Activated CD8-positive, alpha-beta memory T cell treated with anti-CD3 and anti-CD28 coated beads for 24 hours (primary cell): Measurements from ENCODE around the gene CCNC.

Experiments used
- DNase-seq: peaks from one replicate; pipeline ENCODE4 v3.0.0-alpha.2; 2020

CCNC gene

DNA sequence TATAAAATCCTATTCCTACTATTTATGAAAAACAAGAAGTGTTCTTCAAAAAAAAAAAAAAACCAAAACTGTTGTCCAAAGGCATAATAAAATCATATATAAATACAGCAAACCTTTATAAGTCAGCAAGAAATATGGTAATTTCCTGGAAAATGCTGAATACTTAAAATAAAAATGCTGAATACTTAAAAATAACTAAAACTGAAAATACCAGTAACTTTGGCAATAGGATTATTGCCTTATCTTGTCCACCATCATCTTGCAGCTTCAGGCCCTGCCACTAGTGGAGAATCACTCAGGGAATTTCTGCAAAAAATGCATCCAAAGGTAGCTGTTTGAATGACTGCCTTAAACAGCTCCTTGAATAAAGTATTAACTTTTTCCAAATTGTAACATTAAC, 24.5 kb downstream of the CCNC start:
- DNase-seq = no peak

DNA sequence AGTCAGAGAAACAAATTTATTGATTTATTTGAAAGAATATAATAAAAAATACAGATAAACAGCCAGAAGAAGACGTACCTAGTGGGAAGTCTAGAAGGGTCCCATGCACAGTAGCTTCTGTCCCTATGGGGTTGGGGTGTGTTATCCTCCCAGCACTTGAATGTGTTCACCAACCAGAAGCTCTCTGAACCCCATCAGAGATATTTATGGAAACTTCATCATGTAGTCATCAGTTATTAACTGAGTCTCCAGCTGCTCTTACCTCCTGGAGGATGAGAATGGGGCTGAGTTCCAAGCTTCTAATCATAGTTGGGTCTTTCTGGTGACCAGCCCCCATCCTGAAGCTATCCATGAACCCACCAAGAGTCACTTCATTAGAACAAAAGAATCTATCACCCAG, 37.8 kb downstream of the CCNC start:
- DNase-seq = no peak

DNA sequence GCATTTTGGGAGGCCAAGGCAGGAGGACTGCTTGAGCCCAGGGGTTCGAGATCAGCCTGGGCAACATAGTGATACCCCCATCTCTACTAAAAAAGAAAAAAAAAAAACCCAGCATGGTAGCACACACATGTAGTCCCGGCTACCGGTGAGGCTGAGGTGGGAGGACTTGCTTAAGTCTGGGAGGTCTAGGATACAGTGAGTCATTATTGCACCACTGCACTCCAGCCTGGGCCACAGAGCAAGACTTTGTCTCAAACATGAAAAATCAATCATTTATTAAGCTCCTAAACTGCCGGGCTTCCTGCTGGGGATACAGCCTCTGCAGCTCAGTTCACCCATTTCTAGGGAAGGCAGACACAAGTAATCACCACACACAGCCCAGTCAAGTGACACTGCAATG, 45.9 kb downstream of the CCNC start:
- no peak for DNase-seq

DNA sequence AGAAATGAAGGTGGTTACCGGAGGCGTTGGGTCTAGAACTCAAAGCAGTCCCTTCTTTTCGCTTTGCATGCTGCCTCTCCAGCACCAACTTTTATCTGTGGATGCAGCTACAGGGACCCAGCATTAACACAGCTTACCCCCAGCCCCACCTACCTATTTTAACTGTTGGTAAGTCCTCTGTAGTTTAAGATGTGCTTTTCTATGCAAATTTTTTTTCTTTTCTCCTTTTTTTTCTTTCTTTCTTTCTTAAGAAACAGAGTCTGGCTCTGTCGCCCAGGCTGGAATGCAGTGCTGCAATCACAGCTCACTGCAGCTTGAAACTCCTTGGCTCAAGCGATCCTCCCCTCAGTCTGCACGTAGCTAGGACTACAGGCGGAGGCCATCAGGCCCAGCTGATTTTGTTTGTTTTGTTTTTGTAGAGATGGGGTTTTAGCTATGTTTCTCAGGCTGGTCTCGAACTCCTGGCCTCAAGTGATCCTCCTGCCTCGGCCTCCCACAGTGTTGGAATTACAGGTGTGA, 46.8 kb downstream of the CCNC start:
- DNase-seq = no peak

DNA sequence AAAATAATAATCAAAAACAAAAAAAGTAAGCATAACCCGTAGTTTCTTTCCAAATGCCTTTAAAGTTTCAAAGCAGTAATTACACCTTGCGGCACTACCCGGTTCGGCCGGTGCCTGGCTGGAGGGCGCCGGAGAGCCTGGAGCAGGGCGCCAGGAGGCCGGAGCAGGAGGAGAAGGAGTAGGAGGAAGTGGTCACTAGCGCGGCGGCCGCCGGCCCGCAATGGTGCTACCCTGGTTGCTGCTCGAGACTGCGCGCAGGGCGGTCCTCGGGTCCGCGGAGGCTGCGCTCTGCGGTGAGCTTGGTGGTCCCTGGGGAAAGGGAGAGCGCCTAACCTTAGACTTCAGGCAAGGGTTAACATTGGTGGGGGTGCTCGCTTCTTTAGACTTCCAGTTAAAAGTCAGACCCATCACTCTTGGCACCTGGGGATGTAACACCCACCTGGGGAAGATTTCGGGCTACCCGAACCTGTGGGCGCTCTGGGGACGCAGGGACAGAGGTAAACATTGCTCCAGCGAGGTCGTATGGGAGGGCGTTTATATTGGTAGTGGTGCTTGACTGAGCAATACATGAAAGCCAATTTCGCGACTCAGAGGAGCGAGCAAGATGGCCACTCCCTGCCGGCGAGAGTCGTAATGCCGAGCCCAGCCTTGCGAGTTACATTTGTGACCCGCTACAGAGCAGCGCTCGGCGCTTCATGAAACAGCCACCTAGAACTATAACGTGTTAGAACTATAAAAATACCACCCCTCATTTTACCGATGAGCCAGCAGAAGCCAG, 47.4 kb downstream of the CCNC start:
- DNase-seq = peak; percentile 90

- DNase-seq = no peak
These were observed 49.0 kb downstream of the CCNC start for GRCh38 chr6:99519446-99519845.

DNA sequence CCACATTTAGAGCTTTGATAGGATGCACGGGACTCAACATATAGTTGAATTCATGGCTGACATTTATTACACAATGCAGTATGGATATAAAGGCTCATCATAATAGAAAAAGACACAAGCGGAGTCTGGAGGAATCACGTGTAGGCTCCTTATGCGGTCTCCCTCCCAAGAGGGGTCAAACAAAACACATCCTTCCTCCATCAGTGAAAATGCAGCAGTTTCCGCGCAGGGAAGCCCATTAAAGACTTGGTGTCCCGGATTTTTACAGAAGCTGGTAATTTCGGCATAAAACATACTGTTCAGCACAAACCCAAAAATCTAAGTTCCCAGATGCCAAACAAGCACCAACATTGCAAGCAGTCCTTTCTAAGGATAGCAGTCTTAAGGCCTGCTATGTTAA, 54.4 kb downstream of the CCNC start:
- no peak for DNase-seq

- no peak for DNase-seq
These were observed 56.4 kb downstream of the CCNC start for GRCh38 chr6:99512033-99512432.

- no peak for DNase-seq
These were observed 60.8 kb downstream of the CCNC start for GRCh38 chr6:99507648-99508047.

DNA sequence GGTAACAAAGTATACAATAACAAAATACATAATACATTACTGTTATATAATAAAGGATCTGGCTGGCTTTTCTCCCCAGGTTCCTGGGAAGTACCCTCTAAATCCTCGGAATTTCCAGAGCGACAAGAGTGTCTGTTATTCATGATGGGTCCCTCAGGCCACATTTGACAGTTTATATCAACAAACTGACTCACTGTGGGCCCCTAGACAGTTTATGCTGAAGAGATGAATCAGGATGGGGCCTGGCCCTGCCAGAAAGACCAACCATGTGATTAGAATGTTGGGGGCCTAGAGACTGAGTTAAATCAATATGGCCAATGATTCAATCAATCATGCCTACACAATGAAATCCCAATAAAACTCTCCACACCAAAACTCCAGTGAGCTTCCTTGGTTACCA, 66.7 kb downstream of the CCNC start:
- no peak for DNase-seq

DNA sequence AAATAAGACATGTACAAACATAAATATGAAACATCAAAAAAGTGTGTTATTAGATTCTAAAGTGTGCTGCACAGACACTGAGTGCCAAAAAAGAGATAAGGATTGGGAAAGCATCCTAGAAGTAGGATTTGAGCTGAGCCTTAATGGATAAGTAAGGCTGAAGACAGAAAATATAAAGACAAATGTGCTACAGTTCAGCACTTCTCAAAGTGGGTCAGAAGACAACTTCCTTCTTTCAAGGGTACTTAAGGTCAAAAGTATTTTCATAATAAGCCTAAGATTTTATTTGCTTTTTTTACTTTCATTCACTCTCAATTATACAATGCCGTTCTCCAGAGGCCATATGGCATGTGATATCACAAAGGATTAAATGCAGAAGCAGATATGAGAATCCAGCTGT, 70.0 kb downstream of the CCNC start:
- no peak for DNase-seq

GRCh38 chr6:99495466-99495865, 73.0 kb downstream of the CCNC start:
- no peak for DNase-seq
